ENCODE results near the gene SUZ12. TPM values are rescaled to one million over a fixed set of nuclear protein-coding genes. Genes with fewer than 3 reads are reported as not detected.
"Not testable (repeated sequence)": the region's sequence is repeated elsewhere in the genome, so short reads cannot be mapped to it uniquely, and the experiment has no call there.

The SUZ12 gene
- total and polyA plus RNA-seq, 11 donors, result 5.7 to 18.9 (median 12.6) TPM

DNA sequence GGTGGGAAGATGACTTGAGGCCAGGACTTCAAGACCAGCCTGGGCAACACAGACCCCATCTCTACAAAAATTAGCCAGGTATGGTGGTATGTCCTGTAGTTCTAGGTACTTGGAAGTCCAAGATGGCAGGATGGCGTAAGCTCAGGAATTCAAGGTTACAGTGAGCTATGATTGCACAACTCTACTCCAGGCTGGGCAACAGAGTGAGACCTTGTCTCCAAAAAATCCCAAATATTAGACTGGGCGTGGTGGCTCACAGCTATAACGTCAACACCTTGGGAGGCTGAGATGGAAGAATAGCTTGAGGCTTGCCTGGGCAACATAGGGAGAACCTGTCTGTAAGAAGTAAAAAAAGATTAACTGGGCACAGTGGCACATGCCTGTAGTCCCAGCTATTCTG lies 30.8 kb downstream of the SUZ12 start:
- no peak overlapping the region for H3K4me3 ChIP-seq
- no peak for TF ChIP-seq POLR2A (IDR thresholded peaks at IDR 0.05)
- TF ChIP-seq, protein P1, sequence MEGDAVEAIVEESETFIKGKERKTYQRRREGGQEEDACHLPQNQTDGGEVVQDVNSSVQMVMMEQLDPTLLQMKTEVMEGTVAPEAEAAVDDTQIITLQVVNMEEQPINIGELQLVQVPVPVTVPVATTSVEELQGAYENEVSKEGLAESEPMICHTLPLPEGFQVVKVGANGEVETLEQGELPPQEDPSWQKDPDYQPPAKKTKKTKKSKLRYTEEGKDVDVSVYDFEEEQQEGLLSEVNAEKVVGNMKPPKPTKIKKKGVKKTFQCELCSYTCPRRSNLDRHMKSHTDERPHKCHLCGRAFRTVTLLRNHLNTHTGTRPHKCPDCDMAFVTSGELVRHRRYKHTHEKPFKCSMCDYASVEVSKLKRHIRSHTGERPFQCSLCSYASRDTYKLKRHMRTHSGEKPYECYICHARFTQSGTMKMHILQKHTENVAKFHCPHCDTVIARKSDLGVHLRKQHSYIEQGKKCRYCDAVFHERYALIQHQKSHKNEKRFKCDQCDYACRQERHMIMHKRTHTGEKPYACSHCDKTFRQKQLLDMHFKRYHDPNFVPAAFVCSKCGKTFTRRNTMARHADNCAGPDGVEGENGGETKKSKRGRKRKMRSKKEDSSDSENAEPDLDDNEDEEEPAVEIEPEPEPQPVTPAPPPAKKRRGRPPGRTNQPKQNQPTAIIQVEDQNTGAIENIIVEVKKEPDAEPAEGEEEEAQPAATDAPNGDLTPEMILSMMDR (IDR thresholded peaks at IDR 0.05), result no peak
- 93 to 97% (median 97%) methylated on average over 3 of the region's 3 CpGs for WGBS, 4 donors
- no peak overlapping the region for H3K27ac ChIP-seq
- no peak for DNase-seq
- no peak for ATAC-seq
- H3K36me3 ChIP-seq, result peaks cover 0 to 85% (median 61%) of the 10 kb centered on the region in 9 donors
- intact Hi-C loops (cut with DNase I), result no loop called here
- no peaks in the 10 kb centered on the region for H3K4me1 ChIP-seq
- no peaks in the 10 kb centered on the region for H3K9me3 ChIP-seq
- H3K27me3 ChIP-seq, result no peaks in the 10 kb centered on the region

DNA sequence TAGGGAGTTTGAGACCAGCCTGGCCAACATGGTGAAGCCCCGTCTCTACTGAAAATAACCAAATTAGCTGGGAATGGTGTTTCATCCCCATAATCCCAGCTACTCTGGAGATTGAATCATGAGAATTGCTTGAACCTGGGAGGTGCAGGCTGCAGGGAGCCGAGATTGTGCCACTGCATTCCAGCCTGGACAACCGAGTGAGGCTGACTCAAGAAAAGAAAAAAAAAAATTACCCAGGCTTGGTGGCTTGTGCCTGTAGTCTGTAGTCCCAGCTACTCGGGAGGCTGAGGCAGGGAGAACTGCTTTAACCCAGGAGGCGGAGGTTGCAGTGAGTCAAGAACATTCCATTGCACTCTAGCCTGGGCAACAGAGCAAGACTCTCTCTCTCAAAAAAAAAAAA lies 33.6 kb downstream of the SUZ12 start:
- H3K36me3 ChIP-seq, result peaks cover 0 to 92% (median 67%) of the 10 kb centered on the region in 9 donors
- H3K27ac ChIP-seq; ATAC-seq; intact Hi-C loops (cut with DNase I); H3K4me3 ChIP-seq; H3K4me1 ChIP-seq; H3K27me3 ChIP-seq; DNase-seq; H3K9me3 ChIP-seq: not testable (repeated sequence)
- WGBS, 4 donors, result 82 to 90% (median 84%) methylated on average over 5 of the region's 5 CpGs

DNA sequence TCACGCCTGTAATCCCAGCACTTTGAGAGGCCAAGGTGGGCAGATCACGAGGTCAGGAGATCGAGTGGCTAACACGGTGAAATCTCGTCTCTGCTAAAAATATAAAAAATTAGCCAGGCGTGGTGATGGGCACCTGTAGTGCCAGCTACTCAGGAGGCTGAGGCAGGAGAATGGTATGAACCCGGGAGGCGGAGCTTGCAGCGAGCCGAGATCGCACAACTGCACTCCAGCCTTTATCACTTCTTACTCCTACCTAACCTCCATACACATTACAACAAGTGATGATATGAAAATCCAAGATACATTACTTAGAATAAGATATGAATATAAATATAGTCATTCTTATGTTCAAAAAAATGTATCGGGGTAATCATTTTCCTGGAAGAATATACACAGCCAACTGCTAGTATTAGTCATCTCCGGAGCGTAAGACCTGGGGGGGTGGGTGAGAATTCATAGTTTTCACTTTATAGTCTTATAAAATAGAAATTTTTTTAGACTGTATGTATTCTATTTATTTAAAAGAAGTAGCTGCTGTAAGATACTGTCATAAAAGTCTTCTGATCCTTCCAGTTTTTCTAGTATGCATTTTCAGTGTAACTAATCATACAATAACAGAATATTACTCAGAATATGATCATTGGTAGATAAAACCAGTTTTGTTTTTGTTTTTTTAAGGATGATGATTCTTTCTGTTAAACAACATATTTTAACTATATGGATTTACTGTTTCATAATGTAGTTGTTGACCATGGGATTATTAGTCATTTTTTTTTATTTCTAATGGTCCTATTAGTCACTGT lies 37.7 kb downstream of the SUZ12 start:
- H3K4me3 ChIP-seq; ATAC-seq; intact Hi-C loops (cut with DNase I); H3K27me3 ChIP-seq; H3K9me3 ChIP-seq; H3K4me1 ChIP-seq; DNase-seq; H3K27ac ChIP-seq: not testable (repeated sequence)
- WGBS, 4 donors, result 95 to 97% (median 96%) methylated on average over 14 of the region's 14 CpGs
- H3K36me3 ChIP-seq, result peaks cover 0 to 87% (median 59%) of the 10 kb centered on the region in 9 donors

DNA sequence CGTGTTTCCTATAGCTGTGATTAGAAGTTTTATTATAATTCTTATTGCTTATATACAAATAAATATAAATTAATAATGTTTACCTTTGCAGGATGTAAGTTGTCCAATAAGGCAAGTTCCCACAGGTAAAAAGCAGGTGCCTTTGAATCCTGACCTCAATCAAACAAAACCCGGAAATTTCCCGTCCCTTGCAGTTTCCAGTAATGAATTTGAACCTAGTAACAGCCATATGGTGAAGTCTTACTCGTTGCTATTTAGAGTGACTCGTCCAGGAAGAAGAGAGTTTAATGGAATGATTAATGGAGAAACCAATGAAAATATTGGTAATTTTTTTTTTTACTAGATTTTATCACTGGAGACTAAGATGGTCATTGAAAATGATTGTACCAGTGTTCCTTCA lies 38.6 kb downstream of the SUZ12 start:
- intact Hi-C loops (cut with DNase I); ATAC-seq; DNase-seq; H3K27me3 ChIP-seq; H3K4me3 ChIP-seq; H3K27ac ChIP-seq; H3K9me3 ChIP-seq; H3K4me1 ChIP-seq: not testable (repeated sequence)
- H3K36me3 ChIP-seq, result peaks cover 0 to 86% (median 65%) of the 10 kb centered on the region in 9 donors
- WGBS, 4 donors, result 84 to 91% (median 90%) methylated on average over 5 of the region's 5 CpGs

DNA sequence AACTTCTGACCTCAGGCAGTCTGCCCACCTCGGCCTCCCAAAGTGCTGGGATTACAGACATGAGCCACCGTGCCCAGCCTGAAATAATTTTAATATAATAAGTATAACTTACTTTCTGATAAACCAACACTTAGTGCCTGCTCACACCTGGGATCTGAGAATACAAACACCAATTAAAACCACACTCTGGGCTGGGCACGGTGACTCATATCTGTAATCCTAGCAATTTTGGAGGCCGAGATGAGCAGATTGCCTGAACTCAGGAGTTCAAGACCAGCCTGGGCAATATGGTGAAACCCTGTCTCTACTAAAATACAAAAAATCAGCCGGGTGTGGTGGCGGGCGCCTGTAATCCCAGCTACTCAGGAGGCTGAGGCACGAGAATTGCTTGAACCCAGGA lies 55.0 kb downstream of the SUZ12 start:
- H3K4me3 ChIP-seq; DNase-seq; H3K9me3 ChIP-seq; H3K27me3 ChIP-seq; intact Hi-C loops (cut with DNase I); H3K27ac ChIP-seq; H3K4me1 ChIP-seq; ATAC-seq: not testable (repeated sequence)
- H3K36me3 ChIP-seq, result peaks cover 2 to 100% (median 99%) of the 10 kb centered on the region in 9 donors
- WGBS, 4 donors, result 95 to 97% (median 96%) methylated on average over 8 of the region's 8 CpGs

DNA sequence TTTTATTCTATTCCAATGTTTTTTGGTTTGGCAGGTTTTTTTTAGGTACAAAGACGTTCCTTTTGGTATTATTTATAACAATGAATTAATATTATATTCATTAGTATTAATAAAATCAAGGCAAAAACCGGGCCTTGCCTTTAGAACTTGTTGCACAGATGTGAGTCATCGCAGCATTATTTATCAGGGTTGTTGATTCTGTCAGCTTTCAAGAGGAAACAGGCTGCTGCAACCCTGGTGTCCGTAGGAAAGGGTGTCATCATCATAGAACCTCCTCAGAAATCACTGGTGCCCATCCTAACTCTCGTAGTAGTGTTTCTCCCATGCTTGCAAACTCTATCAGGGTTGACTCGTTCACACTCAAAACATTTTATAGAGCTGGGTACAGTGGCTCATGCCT lies 60.2 kb downstream of the SUZ12 start:
- no peak overlapping the region for H3K27ac ChIP-seq
- no peaks in the 10 kb centered on the region for H3K27me3 ChIP-seq
- no peak for TF ChIP-seq POLR2A (IDR thresholded peaks at IDR 0.05)
- TF ChIP-seq, protein P1 (IDR thresholded peaks at IDR 0.05), result no peak
- ATAC-seq (no peak), DNase-seq (no peak)
- 92 to 96% (median 95%) methylated on average over 6 of the region's 6 CpGs for WGBS, 4 donors
- H3K9me3 ChIP-seq, result no peaks in the 10 kb centered on the region
- peaks cover 0 to 94% (median 90%) of the 10 kb centered on the region in 9 donors for H3K36me3 ChIP-seq
- intact Hi-C loops (cut with DNase I), result no loop called here
- no peaks in the 10 kb centered on the region for H3K4me1 ChIP-seq
- no peak overlapping the region for H3K4me3 ChIP-seq
